ENCODE measurements around the gene LCN6. TPM values are rescaled to one million over a fixed set of nuclear protein-coding genes. Genes with fewer than 3 reads are reported as not detected.

The LCN6 gene
- total RNA-seq, 1 experiment from 2014 or later, result not detected

DNA sequence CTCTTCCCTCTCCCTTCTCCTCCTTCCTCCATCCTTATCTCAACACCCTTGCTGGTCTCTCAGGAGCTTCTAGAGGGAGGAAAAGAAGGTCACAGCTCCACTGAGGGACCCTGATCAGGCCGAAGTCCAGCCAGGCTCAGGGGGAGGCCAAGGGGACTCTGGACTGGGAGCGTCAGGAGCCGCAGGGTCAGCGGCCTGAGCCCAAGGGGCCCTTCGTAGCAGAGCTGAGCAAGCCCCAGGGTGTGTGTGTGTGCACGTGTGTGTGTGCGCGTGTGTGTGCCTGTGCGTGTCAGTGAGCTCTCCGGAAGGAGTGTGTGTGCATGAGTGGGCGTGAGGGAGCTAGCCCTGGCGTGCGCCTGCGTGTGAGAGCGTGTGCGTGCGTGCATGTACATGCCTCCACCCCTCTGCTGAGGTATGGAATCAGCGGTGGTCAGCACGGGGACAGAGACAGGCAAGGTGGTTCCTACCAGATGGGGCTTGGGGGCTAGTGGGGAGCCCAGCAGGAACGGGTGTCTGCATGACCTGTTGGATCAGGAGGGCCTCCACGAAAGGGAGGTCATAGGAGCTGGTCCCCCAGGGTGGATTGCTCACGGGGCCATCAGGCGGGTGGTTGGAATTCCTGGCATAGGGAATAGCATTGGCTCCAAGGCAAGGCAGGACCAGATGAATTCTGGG is 51.0 kb downstream of the LCN6 start:
- CTCF ChIA-PET, result interaction anchor here (0.5 to 2.3 kb wide), 4 partner anchors 10 to 146 kb away, joined by 3 to 9 read pairs (median 4); partner anchors contain the start of gene AJM1
- TF ChIP-seq ZNF121 (CRISPR knock-in tag; IDR thresholded peaks at IDR 0.05) (no peak), CREM (CRISPR knock-in tag; IDR thresholded peaks at IDR 0.05) (no peak), ATF6 (CRISPR knock-in tag; IDR thresholded peaks at IDR 0.05) (no peak), USF2 (CRISPR knock-in tag; IDR thresholded peaks at IDR 0.05) (no peak), ZNF532 (CRISPR knock-in tag; IDR thresholded peaks at IDR 0.05; ENCODE audit: borderline replicate concordance) (no peak), STAT6 (CRISPR knock-in tag; conservative IDR thresholded peaks at IDR 0.05; ENCODE audit: low read depth) (no peak), NR3C1 (CRISPR knock-in tag; conservative IDR thresholded peaks at IDR 0.05; ENCODE audit: low read depth) (no peak), TEAD4 (CRISPR knock-in tag; IDR thresholded peaks at IDR 0.05) (no peak), HMGA2 (CRISPR knock-in tag; IDR thresholded peaks at IDR 0.05) (no peak), RELA (CRISPR knock-in tag; IDR thresholded peaks at IDR 0.05; ENCODE audit: borderline replicate concordance) (no peak), MXD4 (CRISPR knock-in tag; IDR thresholded peaks at IDR 0.05; ENCODE audit: borderline replicate concordance) (no peak), ELF4 (CRISPR knock-in tag; IDR thresholded peaks at IDR 0.05; ENCODE audit: low read depth) (no peak)
- TF ChIP-seq, protein P1, sequence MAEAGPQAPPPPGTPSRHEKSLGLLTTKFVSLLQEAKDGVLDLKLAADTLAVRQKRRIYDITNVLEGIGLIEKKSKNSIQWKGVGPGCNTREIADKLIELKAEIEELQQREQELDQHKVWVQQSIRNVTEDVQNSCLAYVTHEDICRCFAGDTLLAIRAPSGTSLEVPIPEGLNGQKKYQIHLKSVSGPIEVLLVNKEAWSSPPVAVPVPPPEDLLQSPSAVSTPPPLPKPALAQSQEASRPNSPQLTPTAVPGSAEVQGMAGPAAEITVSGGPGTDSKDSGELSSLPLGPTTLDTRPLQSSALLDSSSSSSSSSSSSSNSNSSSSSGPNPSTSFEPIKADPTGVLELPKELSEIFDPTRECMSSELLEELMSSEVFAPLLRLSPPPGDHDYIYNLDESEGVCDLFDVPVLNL (CRISPR knock-in tag; IDR thresholded peaks at IDR 0.05; ENCODE audit: borderline replicate concordance, low read depth), result no peak
- peaks cover 20% of the 10 kb centered on the region for H3K27me3 Mint-ChIP-seq (ENCODE audit: low read depth)
- H3K36me3 Mint-ChIP-seq, result no peaks in the 10 kb centered on the region
- peaks cover 8% of the 10 kb centered on the region for H3K4me1 Mint-ChIP-seq
- DNase-seq (ENCODE audit: low spot score), result no peak
- no peaks in the 10 kb centered on the region for H3K9me3 Mint-ChIP-seq
- no peak for ATAC-seq
- no peak overlapping the region for H3K27ac Mint-ChIP-seq
- no peak overlapping the region for H3K4me3 Mint-ChIP-seq
- POLR2A ChIA-PET, result no interaction called here

Measured in WTC11 (cell line).